IPS-18c (cell line): ENCODE measurements around the gene SPON1.
"Not testable (repeated sequence)": the region's sequence is repeated elsewhere in the genome, so short reads cannot be mapped to it uniquely, and the experiment has no call there.

Experiments used
- H3K4me3 ChIP-seq: 2 replicates; pipeline ENCODE4 v1.7.0; 2013; ENCODE audit warnings: low read depth, mild to moderate bottlenecking, low read length, moderate library complexity; ENCODE audit not compliant: insufficient read depth
- H3K9me3 ChIP-seq: one replicate; pipeline ENCODE4 v1.6.1; 2013; ENCODE audit warnings: mild to moderate bottlenecking, low read length, moderate library complexity; ENCODE audit not compliant: control insufficient read depth, insufficient read depth

SPON1 gene

GRCh38 chr11:14251754-14252153 is 289.2 kb downstream of the SPON1 start:
- no peak overlapping the region for H3K4me3 ChIP-seq

GRCh38 chr11:14252501-14252900 is 290.0 kb downstream of the SPON1 start:
- H3K4me3 ChIP-seq, H3K9me3 ChIP-seq: not testable (repeated sequence)

More at GRCh38 chr11:14251754-14252153, 289.2 kb downstream of the SPON1 start:
- no peaks in the 10 kb centered on the region for H3K9me3 ChIP-seq

- Histone ChIP-seq H3K4me3 (no peak overlapping the region), H3K9me3 (no peaks in the 10 kb centered on the region)
Observed at GRCh38 chr11:14253421-14253820, 290.9 kb downstream of the SPON1 start.

GRCh38 chr11:14253840-14254239 is 291.3 kb downstream of the SPON1 start:
- no peaks in the 10 kb centered on the region for H3K9me3 ChIP-seq
- H3K4me3 ChIP-seq = no peak overlapping the region

GRCh38 chr11:14254533-14255237 is 292.2 kb downstream of the SPON1 start:
- Histone ChIP-seq H3K9me3 (no peaks in the 10 kb centered on the region), H3K4me3 (no peak overlapping the region)

GRCh38 chr11:14255238-14255534 is 292.7 kb downstream of the SPON1 start:
- H3K4me3 ChIP-seq = no peak overlapping the region
- no peaks in the 10 kb centered on the region for H3K9me3 ChIP-seq

- no peaks in the 10 kb centered on the region for H3K9me3 ChIP-seq
- no peak overlapping the region for H3K4me3 ChIP-seq
Observed at GRCh38 chr11:14258221-14258935, 295.9 kb downstream of the SPON1 start.

GRCh38 chr11:14259186-14259784 is 296.8 kb downstream of the SPON1 start:
- H3K9me3 ChIP-seq = no peaks in the 10 kb centered on the region
- H3K4me3 ChIP-seq = no peak overlapping the region

GRCh38 chr11:14259878-14260277 is 297.4 kb downstream of the SPON1 start:
- no peaks in the 10 kb centered on the region for H3K9me3 ChIP-seq
- H3K4me3 ChIP-seq = no peak overlapping the region

- no peak overlapping the region for H3K4me3 ChIP-seq
- peaks cover 3% of the 10 kb centered on the region for H3K9me3 ChIP-seq
Observed at GRCh38 chr11:14261066-14261465, 298.5 kb downstream of the SPON1 start.

- Histone ChIP-seq H3K4me3 (no peak overlapping the region), H3K9me3 (peaks cover 3% of the 10 kb centered on the region)
Observed at GRCh38 chr11:14262271-14262846, 299.8 kb downstream of the SPON1 start.

- Histone ChIP-seq H3K9me3 (peaks cover 3% of the 10 kb centered on the region), H3K4me3 (no peak overlapping the region)
Observed at GRCh38 chr11:14264966-14265365, 302.4 kb downstream of the SPON1 start.

GRCh38 chr11:14266622-14267021 is 304.1 kb downstream of the SPON1 start:
- no peak overlapping the region for H3K4me3 ChIP-seq
- peaks cover 3% of the 10 kb centered on the region for H3K9me3 ChIP-seq

GRCh38 chr11:14267861-14268635 is 305.5 kb downstream of the SPON1 start:
- Histone ChIP-seq H3K4me3 (no peak overlapping the region), H3K9me3 (peaks cover 4% of the 10 kb centered on the region)

- H3K4me3 ChIP-seq = no peak overlapping the region
- peaks cover 5% of the 10 kb centered on the region for H3K9me3 ChIP-seq
Observed at GRCh38 chr11:14269692-14270573, 307.4 kb downstream of the SPON1 start.

- Histone ChIP-seq H3K9me3 (peaks cover 2% of the 10 kb centered on the region), H3K4me3 (no peak overlapping the region)
Observed at GRCh38 chr11:14270690-14271542, 308.4 kb downstream of the SPON1 start.
